HS-27A (cell line): ENCODE data around the gene UBP1.
A peak's percentile ranks its signal among the peaks of the same experiment; 100 is the strongest.
"Not testable (repeated sequence)": the region's sequence is repeated elsewhere in the genome, so short reads cannot be mapped to it uniquely, and the experiment has no call there.

Experiments used
- DNase-seq: peaks from one replicate; pipeline ENCODE4 v3.0.0-alpha.2; 2012; ENCODE audit warnings: low read depth, missing footprints

The UBP1 gene

GRCh38 chr3:33433843-33434242 is 6.4 kb downstream of the UBP1 start:
- no peak for DNase-seq

- DNase-seq: no peak
These were observed 9.6 kb downstream of the UBP1 start for GRCh38 chr3:33430571-33430970.

- DNase-seq: no peak
These were observed 10.1 kb downstream of the UBP1 start for GRCh38 chr3:33430061-33430460.

GRCh38 chr3:33429306-33429705 is 10.9 kb downstream of the UBP1 start:
- DNase-seq: not testable (repeated sequence)

GRCh38 chr3:33428734-33429133 is 11.5 kb downstream of the UBP1 start:
- no peak for DNase-seq

- DNase-seq: no peak
These were observed 13.4 kb downstream of the UBP1 start for GRCh38 chr3:33426630-33427317.

- no peak for DNase-seq
These were observed 14.1 kb downstream of the UBP1 start for GRCh38 chr3:33426068-33426467.

GRCh38 chr3:33425453-33425852 is 14.8 kb downstream of the UBP1 start:
- DNase-seq: no peak

GRCh38 chr3:33424606-33425452 is 15.4 kb downstream of the UBP1 start:
- no peak for DNase-seq

GRCh38 chr3:33420966-33421365 is 19.2 kb downstream of the UBP1 start:
- DNase-seq: no peak

- no peak for DNase-seq
These were observed 20.3 kb downstream of the UBP1 start for GRCh38 chr3:33419948-33420347.

- no peak for DNase-seq
These were observed 23.0 kb downstream of the UBP1 start for GRCh38 chr3:33417066-33417673.

- DNase-seq: not testable (repeated sequence)
These were observed 29.4 kb downstream of the UBP1 start for GRCh38 chr3:33410816-33411215.

- no peak for DNase-seq
These were observed 36.4 kb downstream of the UBP1 start for GRCh38 chr3:33403756-33404155.

- no peak for DNase-seq
These were observed 37.3 kb downstream of the UBP1 start for GRCh38 chr3:33402936-33403335.

- DNase-seq: no peak
These were observed 38.4 kb downstream of the UBP1 start for GRCh38 chr3:33401781-33402180.

GRCh38 chr3:33398410-33398809 is 41.8 kb downstream of the UBP1 start:
- DNase-seq: no peak

GRCh38 chr3:33395900-33396299 is 44.3 kb downstream of the UBP1 start:
- no peak for DNase-seq

GRCh38 chr3:33394403-33395054 is 45.7 kb downstream of the UBP1 start:
- no peak for DNase-seq

- peak; percentile 87 for DNase-seq
These were observed 47.5 kb downstream of the UBP1 start for GRCh38 chr3:33392703-33393125.

- DNase-seq: no peak
These were observed 48.1 kb downstream of the UBP1 start for GRCh38 chr3:33392144-33392543.

GRCh38 chr3:33391255-33391995 is 48.8 kb downstream of the UBP1 start:
- DNase-seq: no peak
